ENCODE data around the gene MAPKBP1. TPM values are rescaled to one million over a fixed set of nuclear protein-coding genes. Genes with fewer than 3 reads are reported as not detected.
"Not testable (repeated sequence)": the region's sequence is repeated elsewhere in the genome, so short reads cannot be mapped to it uniquely, and the experiment has no call there.

Gene MAPKBP1
- total RNA-seq, 1 donor from 2014 or later: 11.9 TPM

DNA sequence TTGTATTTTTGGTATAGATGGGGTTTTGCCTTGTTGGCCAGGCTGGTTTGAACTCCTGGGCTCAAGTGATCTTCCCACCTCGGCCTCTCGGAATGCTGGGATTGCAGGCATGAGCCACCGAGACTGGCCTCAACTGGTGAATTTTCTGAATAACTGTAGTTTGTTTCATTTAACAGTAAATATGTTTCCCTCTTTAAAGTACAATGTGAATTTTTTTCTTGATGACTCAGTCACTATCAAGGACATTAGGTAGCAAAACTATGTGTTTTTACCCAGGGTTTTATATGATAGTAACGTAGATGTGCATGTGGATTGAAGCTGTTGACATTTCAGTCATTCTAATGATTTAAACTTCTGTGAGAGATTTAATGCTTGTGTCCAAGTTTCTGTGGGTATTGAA, 40.2 kb upstream of the MAPKBP1 start:
- Histone ChIP-seq H3K4me3 (ENCODE audit: low read depth, low read length) (no peak overlapping the region), H3K27me3 (ENCODE audit: control insufficient read depth, insufficient read depth, low read length) (no peaks in the 10 kb centered on the region), H3K36me3 (ENCODE audit: control insufficient read depth, insufficient read depth, low read length) (no peaks in the 10 kb centered on the region)
- TF ChIP-seq, protein P1, sequence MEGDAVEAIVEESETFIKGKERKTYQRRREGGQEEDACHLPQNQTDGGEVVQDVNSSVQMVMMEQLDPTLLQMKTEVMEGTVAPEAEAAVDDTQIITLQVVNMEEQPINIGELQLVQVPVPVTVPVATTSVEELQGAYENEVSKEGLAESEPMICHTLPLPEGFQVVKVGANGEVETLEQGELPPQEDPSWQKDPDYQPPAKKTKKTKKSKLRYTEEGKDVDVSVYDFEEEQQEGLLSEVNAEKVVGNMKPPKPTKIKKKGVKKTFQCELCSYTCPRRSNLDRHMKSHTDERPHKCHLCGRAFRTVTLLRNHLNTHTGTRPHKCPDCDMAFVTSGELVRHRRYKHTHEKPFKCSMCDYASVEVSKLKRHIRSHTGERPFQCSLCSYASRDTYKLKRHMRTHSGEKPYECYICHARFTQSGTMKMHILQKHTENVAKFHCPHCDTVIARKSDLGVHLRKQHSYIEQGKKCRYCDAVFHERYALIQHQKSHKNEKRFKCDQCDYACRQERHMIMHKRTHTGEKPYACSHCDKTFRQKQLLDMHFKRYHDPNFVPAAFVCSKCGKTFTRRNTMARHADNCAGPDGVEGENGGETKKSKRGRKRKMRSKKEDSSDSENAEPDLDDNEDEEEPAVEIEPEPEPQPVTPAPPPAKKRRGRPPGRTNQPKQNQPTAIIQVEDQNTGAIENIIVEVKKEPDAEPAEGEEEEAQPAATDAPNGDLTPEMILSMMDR (IDR thresholded peaks at IDR 0.05; ENCODE audit: insufficient read depth, low read length, poor library complexity, severe bottlenecking): no peak
- no peak for DNase-seq (ENCODE audit: low read depth)

DNA sequence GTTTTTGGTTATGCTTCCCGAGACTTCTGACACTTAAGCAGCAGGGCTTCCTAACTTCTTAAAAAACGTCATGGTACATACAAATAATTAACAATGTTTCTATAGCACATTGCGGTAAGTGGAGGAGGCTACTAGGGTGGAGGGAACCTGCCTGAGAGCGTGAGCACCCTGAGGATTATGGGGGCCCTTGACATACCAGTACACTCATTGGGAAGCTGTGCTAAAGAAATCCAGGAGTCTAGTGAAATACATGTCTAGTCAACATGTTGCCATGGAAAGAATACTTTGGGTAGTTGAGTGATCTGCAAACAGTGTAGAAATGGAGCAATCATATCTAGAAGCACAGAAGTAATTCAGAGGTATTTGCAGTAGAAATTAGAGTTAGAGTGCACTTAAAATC, 39.2 kb upstream of the MAPKBP1 start:
- DNase-seq (ENCODE audit: low read depth): no peak
- no peaks in the 10 kb centered on the region for H3K27me3 ChIP-seq (ENCODE audit: control insufficient read depth, insufficient read depth, low read length)
- TF ChIP-seq, protein P1 (IDR thresholded peaks at IDR 0.05; ENCODE audit: insufficient read depth, low read length, poor library complexity, severe bottlenecking): no peak
- H3K36me3 ChIP-seq (ENCODE audit: control insufficient read depth, insufficient read depth, low read length): no peaks in the 10 kb centered on the region
- no peak overlapping the region for H3K4me3 ChIP-seq (ENCODE audit: low read depth, low read length)

DNA sequence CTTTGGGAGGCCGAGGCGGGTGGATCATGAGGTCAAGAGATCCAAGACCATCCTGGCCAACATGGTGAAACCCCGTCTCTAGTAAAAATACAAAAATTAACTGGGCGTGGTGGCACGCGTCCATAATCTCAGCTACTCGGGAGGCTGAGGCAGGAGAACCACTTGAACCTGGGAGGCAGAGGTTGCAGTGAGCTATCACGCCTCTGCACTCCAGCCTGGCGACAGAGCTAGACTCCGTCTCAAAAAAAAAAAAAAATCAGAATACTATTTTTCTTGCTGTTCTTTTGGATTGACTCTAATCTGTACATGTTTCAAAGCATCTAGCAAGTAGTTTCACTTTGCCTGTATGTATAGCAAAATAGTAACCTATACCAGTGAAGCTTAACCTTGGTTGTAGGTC, 38.8 kb upstream of the MAPKBP1 start:
- not testable (repeated sequence) for H3K27me3 ChIP-seq (ENCODE audit: control insufficient read depth, insufficient read depth, low read length); DNase-seq (ENCODE audit: low read depth)

DNA sequence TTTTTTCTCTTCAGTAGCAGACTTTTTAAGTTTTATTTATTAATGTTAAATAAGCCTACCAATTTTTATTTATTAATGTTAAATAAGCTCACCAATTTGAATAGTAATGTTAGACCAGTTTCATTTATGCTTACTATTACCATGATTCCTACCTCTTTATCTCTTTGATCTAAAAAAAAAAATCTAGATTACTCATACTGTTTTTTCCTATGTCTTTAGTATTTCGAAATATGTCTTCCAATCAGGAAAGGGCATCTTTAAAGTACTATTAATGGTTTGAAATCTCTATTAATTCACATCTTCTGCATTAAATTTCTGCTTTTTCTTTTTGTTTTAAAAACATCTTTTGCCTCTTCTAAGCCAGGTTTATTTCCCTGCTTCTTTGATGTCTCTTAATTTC, 27.5 kb upstream of the MAPKBP1 start:
- TF ChIP-seq, protein P1 (IDR thresholded peaks at IDR 0.05; ENCODE audit: insufficient read depth, low read length, poor library complexity, severe bottlenecking): no peak
- no peaks in the 10 kb centered on the region for H3K36me3 ChIP-seq (ENCODE audit: control insufficient read depth, insufficient read depth, low read length)
- no peaks in the 10 kb centered on the region for H3K27me3 ChIP-seq (ENCODE audit: control insufficient read depth, insufficient read depth, low read length)
- H3K4me3 ChIP-seq (ENCODE audit: low read depth, low read length): no peak overlapping the region
- no peak for DNase-seq (ENCODE audit: low read depth)

More for the DNA sequence above, 38.8 kb upstream of the MAPKBP1 start:
- H3K4me3 ChIP-seq (ENCODE audit: low read depth, low read length); H3K36me3 ChIP-seq (ENCODE audit: control insufficient read depth, insufficient read depth, low read length): not testable (repeated sequence)

DNA sequence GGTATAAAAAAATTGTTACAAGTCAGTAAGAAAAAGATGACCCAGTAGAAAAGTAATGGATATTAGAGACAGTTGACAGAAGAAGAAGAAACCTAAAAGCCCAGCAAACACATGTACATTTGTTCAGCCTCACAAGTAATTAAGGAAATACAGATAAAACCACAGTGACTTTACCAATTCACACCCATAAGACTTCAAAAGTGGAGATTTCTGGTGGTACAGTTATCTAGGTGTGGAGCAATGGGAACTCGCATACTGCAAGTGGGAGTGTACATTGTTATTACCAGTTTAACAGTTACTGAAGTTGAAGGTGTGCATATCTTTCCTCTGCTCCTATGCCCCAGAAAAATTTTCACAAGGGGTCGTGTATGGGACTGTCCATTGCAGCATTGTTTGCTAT, 18.1 kb upstream of the MAPKBP1 start:
- H3K4me3 ChIP-seq (ENCODE audit: low read depth, low read length): no peak overlapping the region
- TF ChIP-seq, protein P1 (IDR thresholded peaks at IDR 0.05; ENCODE audit: insufficient read depth, low read length, poor library complexity, severe bottlenecking): no peak
- no peak for DNase-seq (ENCODE audit: low read depth)
- H3K36me3 ChIP-seq (ENCODE audit: control insufficient read depth, insufficient read depth, low read length): no peaks in the 10 kb centered on the region
- no peaks in the 10 kb centered on the region for H3K27me3 ChIP-seq (ENCODE audit: control insufficient read depth, insufficient read depth, low read length)

DNA sequence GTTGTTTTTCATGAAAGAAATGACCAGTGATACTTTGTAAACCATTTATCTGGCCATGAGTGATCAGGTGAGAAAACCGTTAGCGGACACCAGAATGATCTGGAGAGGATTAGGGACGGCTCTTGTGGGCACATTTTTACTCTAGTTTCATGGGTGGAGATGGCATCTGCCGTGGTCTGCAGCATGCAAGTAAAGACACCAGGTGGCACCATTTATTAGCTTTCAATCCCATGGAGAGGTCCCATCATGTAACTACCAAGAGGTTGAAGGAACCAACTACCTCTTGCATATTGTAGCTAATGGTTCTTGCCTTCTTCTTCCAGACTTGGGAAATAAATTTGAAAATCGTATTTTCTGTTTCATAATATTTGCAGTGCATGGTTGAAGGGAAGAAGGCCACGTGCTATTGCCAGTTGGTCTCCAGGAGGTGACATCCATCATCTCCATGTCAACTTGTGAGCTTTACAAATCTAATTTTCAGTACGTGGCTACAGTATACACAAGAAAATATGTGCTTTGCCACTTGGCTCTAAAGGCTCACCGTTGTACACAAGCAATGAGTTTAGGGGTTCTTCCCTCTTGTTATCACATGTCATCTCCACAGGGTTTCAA, 1.5 kb upstream of the MAPKBP1 start:
- TF ChIP-seq, protein P1 (IDR thresholded peaks at IDR 0.05; ENCODE audit: insufficient read depth, low read length, poor library complexity, severe bottlenecking): peak; percentile 65
- no peak for DNase-seq (ENCODE audit: low read depth)
- Histone ChIP-seq H3K36me3 (ENCODE audit: control insufficient read depth, insufficient read depth, low read length) (no peaks in the 10 kb centered on the region), H3K27me3 (ENCODE audit: control insufficient read depth, insufficient read depth, low read length) (no peaks in the 10 kb centered on the region), H3K4me3 (ENCODE audit: low read depth, low read length) (no peak overlapping the region)

Data from kidney epithelial cell (primary cell).